SK-N-SH (cell line): ENCODE results near the gene TCEA3. TPM values are rescaled to one million over a fixed set of nuclear protein-coding genes. Genes with fewer than 3 reads are reported as not detected.

Experiments used
- CTCF ChIA-PET: fragments of 300-600, 350-600 bp; formaldehyde crosslinking; extraction: SDS; loops from one replicate; lab custom pipeline; 2021; lab: Yijun Ruan, JAX
- POLR2A ChIA-PET: fragments of 350-600 bp; sonication (Branson Sonifier 250); formaldehyde crosslinking; extraction: SDS; loops from one replicate; lab custom pipeline; 2020; ENCODE audit warnings: antibody characterized with exemption, inconsistent platforms; lab: Yijun Ruan, JAX
- DNase-seq: peaks from one replicate; pipeline ENCODE4 v3.0.0; 2012
- H2AFZ ChIP-seq: fragments of 200-600 bp; sonication (generic); 2 replicates; pipeline ENCODE4 v1.8.1; 2016; ENCODE audit warnings: antibody characterized with exemption, mild to moderate bottlenecking, low read depth
- H3F3A ChIP-seq: fragments of 200-600 bp; sonication (generic); replicated peaks from 2 replicates; pipeline ENCODE3; 2016; ENCODE audit warnings: antibody characterized with exemption, mild to moderate bottlenecking; ENCODE audit not compliant: insufficient read depth
- H3K27ac ChIP-seq, 2 experiments: fragments of 200-500 bp in 1 of 2; fragments of 200-600 bp in 1 of 2; sonication (Bioruptor generic) in 1 of 2; sonication (generic), shearing (Covaris generic) in 1 of 2; 2 replicates each; pipeline versions ENCODE4 v1.5.1 to v1.6.1; 2014 to 2016; ENCODE audit warnings: low read depth in 2 of 2, inconsistent platforms in 1 of 2, low read length in 1 of 2, mild to moderate bottlenecking in 1 of 2, mixed read lengths in 1 of 2
- H3K27me3 ChIP-seq: fragments of 200-600 bp; sonication (generic), shearing (Covaris generic); 2 replicates; pipeline ENCODE4 v1.6.1; 2016; ENCODE audit warnings: mixed run types; ENCODE audit not compliant: insufficient read depth
- H3K36me3 ChIP-seq, 2 experiments: fragments of 200-500 bp in 1 of 2; fragments of 200-600 bp in 1 of 2; sonication (Bioruptor generic) in 1 of 2; sonication (generic) in 1 of 2; replicated peaks in 1 of 2; 2 replicates each; pipeline versions ENCODE3 to v1.5.1; 2014 to 2016; ENCODE audit warnings: low read length in 1 of 2, mild to moderate bottlenecking in 1 of 2; ENCODE audit not compliant: insufficient read depth in 2 of 2, control insufficient read depth in 1 of 2
- H3K4me1 ChIP-seq, 2 experiments: fragments of 200-500 bp in 1 of 2; fragments of 200-600 bp in 1 of 2; sonication (Bioruptor generic) in 1 of 2; sonication (generic), shearing (Covaris generic) in 1 of 2; 2 replicates each; pipeline versions ENCODE4 v1.5.1 to v1.6.1; 2014 to 2016; ENCODE audit warnings: low read depth in 1 of 2, low read length in 1 of 2, mixed run types in 1 of 2; ENCODE audit not compliant: insufficient read depth in 2 of 2, control insufficient read depth in 1 of 2
- H3K4me2 ChIP-seq: fragments of 200-600 bp; sonication (generic), shearing (Covaris generic); 2 replicates; pipeline ENCODE4 v1.6.1; 2017; ENCODE audit warnings: mixed run types
- H3K4me3 ChIP-seq, 2 experiments: fragments of 200-500 bp in 1 of 2; fragments of 200-600 bp in 1 of 2; sonication (Bioruptor generic) in 1 of 2; sonication (generic), shearing (Covaris generic) in 1 of 2; 2 replicates each; pipeline versions ENCODE4 v1.5.1 to v1.8.1; 2014 to 2016; ENCODE audit warnings: low read depth in 2 of 2, inconsistent platforms in 1 of 2, low read length in 1 of 2, mild to moderate bottlenecking in 1 of 2, mixed read lengths in 1 of 2, moderate library complexity in 1 of 2
- H3K79me2 ChIP-seq: fragments of 200-600 bp; sonication (generic); 2 replicates; pipeline ENCODE4 v1.8.1; 2017; ENCODE audit warnings: mild to moderate bottlenecking; ENCODE audit not compliant: insufficient read depth
- H3K9ac ChIP-seq: fragments of 200-600 bp; sonication (generic); 2 replicates; pipeline ENCODE4 v1.6.1; 2017; ENCODE audit warnings: mixed run types
- H3K9me2 ChIP-seq: fragments of 200-600 bp; sonication (generic); 2 replicates; pipeline ENCODE4 v1.6.1; 2017; ENCODE audit warnings: mixed run types
- H3K9me3 ChIP-seq: fragments of 200-600 bp; sonication (generic); 2 replicates; pipeline ENCODE4 v1.6.1; 2017; ENCODE audit warnings: mixed run types, mild to moderate bottlenecking, moderate library complexity
- H4K20me1 ChIP-seq: fragments of 200-600 bp; sonication (generic); 2 replicates; pipeline ENCODE4 v1.6.1; 2017; ENCODE audit warnings: mild to moderate bottlenecking, mixed run types; ENCODE audit not compliant: insufficient read depth
- CHD2 ChIP-seq: fragments of 150-350 bp; IDR thresholded peaks from 2 replicates; pipeline ENCODE4 v1.6.1; 2018; ENCODE audit warnings: low read length; ENCODE audit not compliant: partially characterized antibody
- CTCF ChIP-seq: fragments of 200-600 bp; sonication (generic); IDR thresholded peaks from 2 replicates; pipeline ENCODE4 v1.6.1; 2017; ENCODE audit warnings: antibody characterized with exemption, mild to moderate bottlenecking, moderate library complexity
- EP300 ChIP-seq, 2 experiments: IDR thresholded peaks; 2 replicates each; pipeline versions ENCODE4 v1.4.0 to v1.6.1; 2012; ENCODE audit warnings: borderline replicate concordance in 1 of 2, low read depth in 1 of 2, low read length in 1 of 2
- EZH2phosphoT487 ChIP-seq: fragments of 200-600 bp; sonication (generic); IDR thresholded peaks from 2 replicates; pipeline ENCODE4 v1.6.1; 2017; ENCODE audit warnings: low read depth, mixed run types, mild to moderate bottlenecking, antibody characterized with exemption, moderate library complexity, borderline replicate concordance
- GABPA ChIP-seq: IDR thresholded peaks from 2 replicates; pipeline ENCODE4 v1.4.0; 2012; ENCODE audit warnings: low read depth, mild to moderate bottlenecking
- MAX ChIP-seq: IDR thresholded peaks from 2 replicates; pipeline ENCODE4 v1.4.0; 2012; ENCODE audit warnings: low read depth
- MXI1 ChIP-seq: IDR thresholded peaks from 2 replicates; pipeline ENCODE4 v1.6.1; 2012; ENCODE audit warnings: mild to moderate bottlenecking, low read depth, low read length, improper control_type of control experiment
- PBX3 ChIP-seq: IDR thresholded peaks from 2 replicates; pipeline ENCODE4; 2012
- RCOR1 ChIP-seq: fragments of 150-350 bp; IDR thresholded peaks from 2 replicates; pipeline ENCODE4 v1.6.1; 2017; ENCODE audit warnings: antibody characterized with exemption, low read length
- USF1 ChIP-seq: IDR thresholded peaks from 2 replicates; pipeline ENCODE4 v1.4.0; 2012; ENCODE audit warnings: low read depth, borderline replicate concordance
- WGBS: methylation state at CpG from one replicate; pipeline ENCODE4 v1.1.6; 2017; ENCODE audit warnings: low lambda C conversion rate; 5-methylcytosine and 5-hydroxymethylcytosine counted together
- polyA plus RNA-seq, 3 experiments: library from polyadenylated mRNA; depleted of rRNA; stranded (reverse); fragments of >200 nt; gene quantifications; 2 replicates each; pipeline ENCODE4 v1.2.3, GENCODE V29; 2012

The TCEA3 gene
- polyA plus RNA-seq, 1 of the 3 experiments (the other 2 are of a cell fraction) = 1.1 TPM

GRCh38 chr1:23400324-23401114 lies 24.0 kb downstream of the TCEA3 start:
- POLR2A ChIA-PET = interaction anchor here (1.6 kb wide), 1 partner anchor 32 kb away, joined by 3 read pairs; no protein-coding TSS in a partner anchor
- no peaks in the 10 kb centered on the region for H3K36me3 ChIP-seq

GRCh38 chr1:23399229-23399628 lies 25.3 kb downstream of the TCEA3 start:
- H3K9me3 ChIP-seq = no peaks in the 10 kb centered on the region
- H3K27ac ChIP-seq = no peak overlapping the region
- POLR2A ChIA-PET = no interaction called here
- DNase-seq = no peak
- H3F3A ChIP-seq = peaks cover 29% of the 10 kb centered on the region
- no peak overlapping the region for H3K4me2 ChIP-seq
- TF ChIP-seq CHD2 = no peak
- no peak for TF ChIP-seq USF1
- no peak for TF ChIP-seq CTCF
- TF ChIP-seq MXI1 = no peak
- H3K4me3 ChIP-seq = no peak overlapping the region
- no peaks in the 10 kb centered on the region for H3K79me2 ChIP-seq
- H3K36me3 ChIP-seq = no peaks in the 10 kb centered on the region
- WGBS = 97% methylated on average over 1 of the region's 1 CpG
- no peaks in the 10 kb centered on the region for H3K27me3 ChIP-seq
- no peaks in the 10 kb centered on the region for H4K20me1 ChIP-seq
- no peak overlapping the region for H2AFZ ChIP-seq
- H3K4me1 ChIP-seq = peaks cover 20 to 21% of the 10 kb centered on the region in 2 experiments
- H3K9me2 ChIP-seq = no peaks in the 10 kb centered on the region
- CTCF ChIA-PET = no interaction called here
- no peak overlapping the region for H3K9ac ChIP-seq

More at GRCh38 chr1:23400324-23401114, 24.0 kb downstream of the TCEA3 start:
- Histone ChIP-seq H3K4me3 (no peak overlapping the region), H3K4me1 (peaks cover 16 to 20% of the 10 kb centered on the region in 2 experiments), H3K9me3 (no peaks in the 10 kb centered on the region), H4K20me1 (no peaks in the 10 kb centered on the region), H3K4me2 (no peak overlapping the region), H3F3A (peaks cover 21% of the 10 kb centered on the region), H3K79me2 (no peaks in the 10 kb centered on the region), H3K9me2 (no peaks in the 10 kb centered on the region), H2AFZ (no peak overlapping the region), H3K27me3 (no peaks in the 10 kb centered on the region), H3K27ac (no peak overlapping the region), H3K9ac (no peak overlapping the region)
- CTCF ChIA-PET = interaction anchor here (1.4 kb wide), 1 partner anchor 302 kb away, joined by 3 read pairs; no protein-coding TSS in a partner anchor
- TF ChIP-seq RCOR1 (no peak), PBX3 (no peak), MAX (no peak), EP300 (IDR thresholded peaks at IDR 0.05; ENCODE audit: borderline replicate concordance in 1 of 2, low read depth in 1 of 2, low read length in 1 of 2) (no peak), EZH2phosphoT487 (no peak), GABPA (no peak)
- DNase-seq = no peak
- 87% methylated on average over 4 of the region's 5 CpGs for WGBS
